Endodermal cell (in vitro differentiated cells): ENCODE measurements around the gene MYPOP. TPM values are rescaled to one million over a fixed set of nuclear protein-coding genes. Genes with fewer than 3 reads are reported as not detected.
A peak's percentile ranks its signal among the peaks of the same experiment; 100 is the strongest.
"Not testable (repeated sequence)": the region's sequence is repeated elsewhere in the genome, so short reads cannot be mapped to it uniquely, and the experiment has no call there.

ENCODE experiments used
- DNase-seq: peaks from one replicate; pipeline ENCODE4 v3.0.0-alpha.2; 2017
- H3K27ac ChIP-seq: 2 replicates; pipeline ENCODE4 v1.5.1; 2013; ENCODE audit warnings: mild to moderate bottlenecking, low read depth, low read length, moderate library complexity
- H3K27me3 ChIP-seq: 2 replicates; pipeline ENCODE4 v1.6.1; 2013; ENCODE audit warnings: mild to moderate bottlenecking, low read length, moderate library complexity; ENCODE audit not compliant: insufficient read depth, control insufficient read depth, poor library complexity, severe bottlenecking
- H3K36me3 ChIP-seq: 2 replicates; pipeline ENCODE4 v1.7.0; 2013; ENCODE audit warnings: mild to moderate bottlenecking, low read length, moderate library complexity; ENCODE audit not compliant: control insufficient read depth, insufficient read depth
- H3K4me1 ChIP-seq: one replicate; pipeline ENCODE4 v1.7.0; 2013; ENCODE audit warnings: low read length; ENCODE audit not compliant: control insufficient read depth, insufficient read depth
- H3K4me3 ChIP-seq: 2 replicates; pipeline ENCODE4 v1.5.1; 2013; ENCODE audit warnings: mild to moderate bottlenecking, low read length, moderate library complexity
- H3K9ac ChIP-seq: 2 replicates; pipeline ENCODE4 v1.6.1; 2013; ENCODE audit warnings: mild to moderate bottlenecking, low read length, moderate library complexity; ENCODE audit not compliant: poor library complexity, severe bottlenecking; ENCODE audit errors: extremely low read depth
- H3K9me3 ChIP-seq: 2 replicates; pipeline ENCODE4 v1.6.1; 2013; ENCODE audit warnings: mild to moderate bottlenecking, low read length, moderate library complexity; ENCODE audit not compliant: control insufficient read depth
- H3K27ac Mint-ChIP-seq: 2 replicates; pipeline ENCODE4 v1.8.0; 2020; ENCODE audit warnings: mixed read lengths
- H3K27me3 Mint-ChIP-seq: 2 replicates; pipeline ENCODE4 v1.8.0; 2021; ENCODE audit warnings: mild to moderate bottlenecking, mixed read lengths; ENCODE audit not compliant: insufficient read depth
- H3K36me3 Mint-ChIP-seq: 2 replicates; pipeline ENCODE4 v1.8.0; 2020; ENCODE audit warnings: low read depth, mixed read lengths
- H3K4me1 Mint-ChIP-seq: 2 replicates; pipeline ENCODE4 v1.8.0; 2020; ENCODE audit warnings: mixed read lengths
- H3K4me3 Mint-ChIP-seq: 2 replicates; pipeline ENCODE4 v1.8.0; 2020; ENCODE audit warnings: mild to moderate bottlenecking, moderate library complexity, mixed read lengths
- H3K9me3 Mint-ChIP-seq: 2 replicates; pipeline ENCODE4 v1.8.0; 2020; ENCODE audit warnings: mild to moderate bottlenecking, mixed read lengths
- WGBS, 2 experiments: methylation state at CpG; one replicate each; pipeline versions ENCODE4 v1.1.5 to v1.1.7; 2013; ENCODE audit warnings: missing lambda C conversion rate in 2 of 2, mixed read lengths in 1 of 2; ENCODE audit not compliant: insufficient coverage in 1 of 2, insufficient read length in 1 of 2; 5-methylcytosine and 5-hydroxymethylcytosine counted together
- total RNA-seq, 2 donors: library from RNA; stranded (reverse); fragmentation: NEBNext Ultra II Directional in 1 of 2; extraction: Animal tissue kit (Norgen Biotek cat#: 25700) in 1 of 2; gene quantifications; 2 replicates in 1 of 2; 3 replicates in 1 of 2; pipeline ENCODE4 v1.2.1, GENCODE V29; 2021
- TF ChIP-seq, protein P1 (sequence below): fragments of 200-600 bp; sonication (generic); conservative IDR thresholded peaks from 2 replicates; pipeline ENCODE4 v1.5.0; 2021; ENCODE audit warnings: antibody characterized with exemption, mild to moderate bottlenecking

The MYPOP gene
- total RNA-seq, 2 donors from 2014 or later: 13.6 to 19.9 TPM

DNA sequence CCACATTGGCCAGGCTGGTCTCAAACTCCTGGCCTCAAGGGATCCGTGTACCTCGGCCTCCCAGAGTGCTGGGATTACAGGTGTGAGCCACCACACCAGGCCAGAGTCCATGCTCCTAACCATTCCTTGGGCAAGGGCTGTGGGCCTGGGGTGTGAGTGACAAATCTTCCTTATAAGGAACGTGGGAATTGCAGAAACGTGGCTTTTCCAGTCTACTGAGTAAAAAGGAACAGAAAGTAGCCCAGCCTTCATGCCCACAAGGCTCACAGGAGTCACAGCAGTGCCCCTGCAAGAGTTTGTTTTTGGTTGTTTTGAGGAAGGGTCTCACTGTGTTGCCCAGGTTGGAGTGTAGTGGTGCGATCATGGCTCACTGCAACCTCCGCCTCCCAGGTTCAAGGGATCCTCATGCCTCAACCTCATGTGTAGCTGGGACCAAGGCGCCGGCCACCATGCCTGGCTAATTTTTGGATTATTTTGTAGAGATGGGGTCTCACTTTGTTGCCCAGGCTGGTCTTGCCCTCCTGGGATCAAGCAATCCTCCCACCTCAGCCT is 5.1 kb downstream of the MYPOP start:
- Mint-ChIP-seq H3K36me3 (peaks cover 44% of the 10 kb centered on the region), H3K27ac (no peak overlapping the region), H3K27me3 (peaks cover 11% of the 10 kb centered on the region), H3K4me3 (no peak overlapping the region), H3K9me3 (no peaks in the 10 kb centered on the region), H3K4me1 (peaks cover 4% of the 10 kb centered on the region)
- Histone ChIP-seq H3K36me3 (peaks cover 19% of the 10 kb centered on the region), H3K9ac (no peak overlapping the region), H3K9me3 (no peaks in the 10 kb centered on the region), H3K4me1 (no peaks in the 10 kb centered on the region), H3K27ac (no peak overlapping the region), H3K27me3 (no peaks in the 10 kb centered on the region), H3K4me3 (no peak overlapping the region)
- 93 to 100% methylated on average over 3 to 8 of the region's 8 CpGs for WGBS, 2 experiments
- TF ChIP-seq, protein P1, sequence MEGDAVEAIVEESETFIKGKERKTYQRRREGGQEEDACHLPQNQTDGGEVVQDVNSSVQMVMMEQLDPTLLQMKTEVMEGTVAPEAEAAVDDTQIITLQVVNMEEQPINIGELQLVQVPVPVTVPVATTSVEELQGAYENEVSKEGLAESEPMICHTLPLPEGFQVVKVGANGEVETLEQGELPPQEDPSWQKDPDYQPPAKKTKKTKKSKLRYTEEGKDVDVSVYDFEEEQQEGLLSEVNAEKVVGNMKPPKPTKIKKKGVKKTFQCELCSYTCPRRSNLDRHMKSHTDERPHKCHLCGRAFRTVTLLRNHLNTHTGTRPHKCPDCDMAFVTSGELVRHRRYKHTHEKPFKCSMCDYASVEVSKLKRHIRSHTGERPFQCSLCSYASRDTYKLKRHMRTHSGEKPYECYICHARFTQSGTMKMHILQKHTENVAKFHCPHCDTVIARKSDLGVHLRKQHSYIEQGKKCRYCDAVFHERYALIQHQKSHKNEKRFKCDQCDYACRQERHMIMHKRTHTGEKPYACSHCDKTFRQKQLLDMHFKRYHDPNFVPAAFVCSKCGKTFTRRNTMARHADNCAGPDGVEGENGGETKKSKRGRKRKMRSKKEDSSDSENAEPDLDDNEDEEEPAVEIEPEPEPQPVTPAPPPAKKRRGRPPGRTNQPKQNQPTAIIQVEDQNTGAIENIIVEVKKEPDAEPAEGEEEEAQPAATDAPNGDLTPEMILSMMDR: no peak
- DNase-seq: no peak

- not testable (repeated sequence) for H3K27me3 ChIP-seq, H3K27me3 Mint-ChIP-seq, H3K4me3 Mint-ChIP-seq, H3K9me3 ChIP-seq, H3K9ac ChIP-seq, H3K4me1 Mint-ChIP-seq, H3K27ac ChIP-seq, DNase-seq, H3K9me3 Mint-ChIP-seq, H3K4me3 ChIP-seq, H3K4me1 ChIP-seq
- Mint-ChIP-seq H3K36me3 (peaks cover 44% of the 10 kb centered on the region), H3K27ac (peak overlapping the region; percentile 12)
- WGBS, 2 experiments: 96% methylated on average over 4 to 12 of the region's 12 CpGs
- peaks cover 19% of the 10 kb centered on the region for H3K36me3 ChIP-seq
Measured at GRCh38 chr19:45895983-45896599, 6.3 kb downstream of the MYPOP start.

DNA sequence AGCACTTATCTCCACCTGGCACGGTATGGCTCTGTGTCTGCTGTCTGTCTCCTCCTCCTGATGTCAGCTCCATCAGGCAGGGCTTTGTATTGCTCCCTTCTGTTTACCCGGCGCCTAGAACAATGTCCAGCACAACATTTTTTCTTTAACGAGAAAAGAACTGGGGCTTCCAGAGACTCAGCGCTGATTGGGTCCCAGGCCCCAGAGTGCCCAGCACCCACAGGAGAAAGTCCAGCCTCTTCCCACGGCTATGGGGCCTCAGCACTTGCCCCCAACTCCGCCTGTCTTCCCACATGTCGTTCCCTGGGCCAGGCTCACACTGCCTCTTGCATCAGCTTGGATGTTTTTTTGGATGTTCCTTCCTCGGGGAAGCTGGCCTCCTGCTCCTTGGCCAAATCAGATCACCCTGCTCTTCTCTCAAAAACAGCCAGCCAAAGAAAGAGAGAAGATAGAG is 6.9 kb downstream of the MYPOP start:
- H3K9ac ChIP-seq: no peak overlapping the region
- Mint-ChIP-seq H3K4me3 (no peak overlapping the region), H3K36me3 (peaks cover 39% of the 10 kb centered on the region), H3K27me3 (peaks cover 1% of the 10 kb centered on the region), H3K4me1 (no peaks in the 10 kb centered on the region), H3K27ac (peak overlapping the region; percentile 12), H3K9me3 (no peaks in the 10 kb centered on the region)
- H3K4me1 ChIP-seq: no peaks in the 10 kb centered on the region
- peaks cover 19% of the 10 kb centered on the region for H3K36me3 ChIP-seq
- TF ChIP-seq, protein P1: no peak
- no peak overlapping the region for H3K4me3 ChIP-seq
- H3K9me3 ChIP-seq: no peaks in the 10 kb centered on the region
- no peaks in the 10 kb centered on the region for H3K27me3 ChIP-seq
- DNase-seq: no peak
- no peak overlapping the region for H3K27ac ChIP-seq
- WGBS, 2 experiments: 93 to 94% methylated on average over 7 to 9 of the region's 9 CpGs
